HG02943 (cell line): ENCODE data around the gene TMTC2.
A peak's percentile ranks its signal among the peaks of the same experiment; 100 is the strongest.

ENCODE experiments used
- ATAC-seq: cut with Tn5 transposase; IDR thresholded peaks from one replicate; pipeline ENCODE4 v1.9.1; 2021; ENCODE audit warnings: mild to moderate bottlenecking, low read depth, moderate library complexity; ENCODE audit not compliant: unreplicated experiment

TMTC2 gene

DNA sequence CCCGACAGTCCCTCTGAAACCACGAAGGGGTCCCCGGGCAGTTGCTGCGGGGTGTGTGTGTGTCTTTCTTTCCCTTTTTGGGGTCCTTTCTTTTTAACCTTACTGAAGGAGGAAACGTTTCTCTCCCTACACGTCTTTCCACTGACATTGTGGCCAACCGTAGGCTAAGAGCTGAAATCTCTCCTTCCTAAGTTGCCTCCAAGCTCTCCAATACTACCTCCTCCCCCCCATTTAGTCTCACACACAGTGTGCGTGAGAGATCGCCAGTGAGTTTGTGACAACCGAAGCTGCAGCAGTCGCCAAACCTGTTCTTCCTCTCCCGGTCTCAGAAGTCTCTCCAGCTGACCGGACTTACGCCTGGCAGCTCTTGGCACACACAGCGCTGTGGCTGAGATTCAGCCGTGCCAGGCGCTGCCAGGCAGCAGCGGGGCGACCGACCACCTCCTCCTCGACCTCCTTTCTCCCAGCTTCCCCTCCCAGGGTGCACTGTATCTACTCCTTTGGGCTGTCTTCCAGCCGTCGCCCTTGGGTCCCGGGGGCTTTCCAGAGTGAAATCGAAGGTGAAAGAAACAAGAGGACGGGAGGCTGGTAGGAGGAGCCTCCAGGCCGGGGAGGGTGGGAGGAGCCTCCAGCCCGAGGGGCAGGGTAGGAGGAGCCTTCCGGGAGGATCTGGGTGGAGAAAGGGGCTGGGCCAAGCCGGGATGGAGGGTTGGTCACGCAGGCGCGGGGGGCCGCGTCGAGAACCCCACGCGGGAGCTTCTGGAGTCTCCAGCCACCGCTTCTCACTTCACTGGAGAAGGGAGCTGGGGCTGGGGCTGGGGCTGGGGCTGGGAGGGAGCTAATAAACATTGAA lies at the start of gene TMTC2:
TSS of gene TMTC2 (plus strand) at position 739 of the 853 bp plus-strand sequence.
- peak; percentile 83 for ATAC-seq

DNA sequence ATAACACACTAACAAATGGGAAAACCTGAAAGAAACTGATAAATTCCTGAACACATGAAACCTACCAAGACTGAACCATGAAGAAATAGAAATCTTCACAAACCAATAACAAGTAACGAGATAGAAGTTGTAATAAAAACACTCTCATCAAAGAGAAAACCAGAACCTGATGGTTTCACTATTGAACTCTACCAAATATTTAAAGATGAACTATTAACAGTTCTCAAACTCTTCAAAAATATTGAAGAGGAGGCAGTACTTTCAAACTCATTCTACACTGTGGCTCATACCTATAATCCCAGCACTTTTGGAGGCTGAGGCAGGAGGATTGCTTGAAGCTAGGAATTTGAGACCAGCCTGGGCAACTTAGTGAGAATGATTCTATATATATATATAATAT lies 48.4 kb upstream of the TMTC2 start:
- no peak for ATAC-seq

DNA sequence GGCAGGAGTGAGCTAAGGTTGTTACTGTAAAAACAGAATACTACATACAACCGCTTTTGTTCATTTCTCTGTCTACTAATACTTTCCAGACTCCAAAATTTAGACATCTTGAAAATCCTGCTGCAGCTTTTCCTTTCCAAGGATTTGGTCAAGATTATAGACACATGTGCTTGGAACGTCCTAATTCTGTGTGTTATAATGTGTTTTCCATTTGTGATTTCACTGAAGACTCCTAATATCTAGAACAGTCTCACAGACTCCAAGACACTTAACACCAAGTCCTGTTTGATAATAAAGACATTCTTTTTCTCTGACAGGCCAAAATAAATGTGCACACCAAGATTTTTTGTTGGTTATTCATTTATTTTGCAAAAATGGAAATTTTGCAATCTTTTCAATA lies 41.8 kb upstream of the TMTC2 start:
- no peak for ATAC-seq

DNA sequence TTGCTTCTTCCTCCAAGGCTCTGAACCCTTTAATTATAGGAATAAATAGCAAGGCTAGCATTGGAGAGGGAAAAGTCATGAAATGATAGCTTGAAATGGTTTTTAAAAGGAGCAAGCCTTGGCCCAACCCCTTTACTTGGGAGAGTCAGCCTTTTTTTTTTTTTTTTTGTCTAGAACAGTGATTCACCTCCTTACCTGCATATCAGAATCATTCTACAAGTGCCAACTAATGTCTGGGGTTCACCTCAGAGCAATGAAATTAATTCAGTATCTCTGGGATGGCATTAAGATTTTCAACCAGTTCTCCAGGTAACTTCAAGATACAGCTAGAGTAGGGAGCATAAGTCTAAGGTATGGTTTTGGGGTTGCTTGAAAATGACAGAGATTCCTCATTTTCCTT lies 41.3 kb upstream of the TMTC2 start:
- ATAC-seq = no peak

DNA sequence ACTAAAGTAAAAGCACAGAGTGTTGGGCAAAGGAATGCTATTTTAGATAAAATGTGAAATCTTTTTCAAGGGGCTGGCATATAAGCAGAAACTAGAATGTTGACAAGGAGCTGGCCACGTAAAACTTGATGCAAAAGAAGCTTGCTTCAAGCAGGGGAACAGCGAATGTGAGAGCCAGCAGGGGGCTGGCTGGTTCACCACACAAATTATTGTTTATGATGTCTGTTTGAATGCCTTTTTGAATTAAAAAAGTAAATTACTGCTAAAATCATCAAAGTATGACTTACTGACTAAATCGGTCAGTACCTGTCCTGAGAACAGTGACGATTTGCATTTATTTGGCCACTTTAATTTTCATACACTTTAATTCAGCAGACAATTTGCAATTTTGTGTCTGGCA lies 38.9 kb upstream of the TMTC2 start:
- ATAC-seq = no peak

DNA sequence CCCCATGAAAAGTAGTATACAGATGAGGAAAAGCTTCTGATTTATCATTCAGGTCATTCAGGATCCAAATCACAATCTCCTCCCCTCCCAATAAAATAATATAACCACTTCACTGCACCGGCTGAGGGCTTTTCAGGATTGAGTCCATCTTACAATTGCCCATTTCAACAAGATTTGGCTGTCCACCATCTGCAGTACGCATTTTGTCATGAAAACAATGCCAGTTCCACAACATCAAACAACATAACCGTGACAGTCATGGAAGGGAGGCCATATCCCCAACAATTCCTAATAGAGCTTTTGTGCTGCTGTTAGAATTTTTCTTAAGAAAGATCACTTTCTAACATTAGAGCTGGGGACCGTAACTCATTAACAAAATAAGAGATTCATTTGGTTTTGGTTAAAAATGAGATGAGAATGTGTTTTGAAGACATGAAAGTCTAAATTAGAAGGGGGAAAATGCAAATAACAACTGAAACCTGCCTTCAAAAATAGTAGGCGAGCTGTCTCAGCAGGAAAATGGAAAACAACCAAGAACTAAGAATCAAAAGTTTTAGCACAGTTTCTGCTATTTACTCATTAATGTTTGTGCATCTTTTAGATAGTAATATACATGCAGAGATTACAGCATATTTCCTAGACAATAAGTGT lies 38.3 kb upstream of the TMTC2 start:
- no peak for ATAC-seq

DNA sequence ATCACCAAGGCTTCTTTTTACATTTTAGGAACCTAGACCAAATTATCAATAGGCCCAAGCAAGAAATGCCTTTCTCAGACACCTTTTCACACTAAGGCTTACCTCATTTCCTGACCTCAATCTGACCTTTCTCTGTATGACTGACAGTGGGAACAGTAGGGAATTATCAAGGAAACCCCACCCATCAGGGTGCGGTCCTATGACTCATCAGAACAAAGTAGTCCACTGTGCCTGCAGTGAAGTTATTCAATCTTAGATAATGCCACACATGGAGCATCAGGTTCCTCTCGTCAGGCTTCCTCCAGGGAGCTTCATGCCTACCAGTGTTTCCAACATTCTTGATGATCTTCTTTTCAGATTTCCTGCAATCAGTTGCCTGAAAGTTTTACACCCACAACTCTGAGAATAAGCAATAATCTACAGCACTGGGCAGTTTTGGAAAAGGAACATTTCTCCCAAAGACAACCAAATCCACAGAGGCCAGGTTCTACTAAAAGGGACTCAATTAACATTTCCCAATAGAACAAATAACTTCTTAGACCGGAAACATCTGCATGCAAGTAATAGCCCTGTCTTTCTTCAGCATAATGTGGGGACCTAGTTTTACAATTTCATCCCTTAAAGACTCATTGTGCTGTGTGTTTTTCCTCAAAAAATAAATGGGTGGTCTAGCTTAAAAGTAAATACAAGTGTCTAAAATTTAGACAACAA lies 35.9 kb upstream of the TMTC2 start:
- peak; percentile 69 for ATAC-seq

DNA sequence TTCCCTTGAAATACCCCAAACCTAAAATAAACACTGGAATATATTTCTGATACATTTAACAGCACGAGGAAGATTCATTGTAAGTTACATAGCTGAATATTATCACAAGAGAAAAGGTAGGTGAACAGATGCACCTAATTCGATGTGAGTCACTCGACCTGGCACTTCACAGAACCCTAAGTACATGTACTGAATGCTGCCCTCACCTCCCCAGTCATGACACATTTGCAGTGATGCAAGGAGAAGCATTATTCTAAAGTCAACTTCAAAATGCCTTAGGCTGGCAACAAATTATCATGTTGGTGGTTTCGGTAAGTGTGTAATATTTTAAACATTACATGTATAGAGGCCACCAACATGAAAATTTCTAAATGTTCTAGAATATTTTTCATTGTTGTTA lies 35.2 kb upstream of the TMTC2 start:
- no peak for ATAC-seq

DNA sequence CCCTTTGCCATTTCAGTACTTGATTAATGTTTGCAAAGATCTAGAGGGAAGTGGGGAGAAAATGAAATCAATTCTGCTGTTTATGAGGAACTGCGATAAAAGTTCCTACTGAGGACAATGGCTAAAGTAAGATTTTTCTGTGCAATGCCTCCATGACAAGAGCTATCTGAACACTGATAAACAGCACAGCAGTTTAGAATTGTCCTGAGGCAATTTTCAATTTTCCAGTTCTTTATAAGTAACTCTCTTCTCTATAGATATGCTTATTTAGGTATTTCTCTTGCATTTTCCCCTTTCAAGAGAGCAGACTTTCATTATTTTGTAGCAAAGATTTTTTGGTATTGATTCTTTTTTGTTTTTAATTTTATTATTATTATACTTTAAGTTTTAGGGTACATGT lies 34.6 kb upstream of the TMTC2 start:
- no peak for ATAC-seq

DNA sequence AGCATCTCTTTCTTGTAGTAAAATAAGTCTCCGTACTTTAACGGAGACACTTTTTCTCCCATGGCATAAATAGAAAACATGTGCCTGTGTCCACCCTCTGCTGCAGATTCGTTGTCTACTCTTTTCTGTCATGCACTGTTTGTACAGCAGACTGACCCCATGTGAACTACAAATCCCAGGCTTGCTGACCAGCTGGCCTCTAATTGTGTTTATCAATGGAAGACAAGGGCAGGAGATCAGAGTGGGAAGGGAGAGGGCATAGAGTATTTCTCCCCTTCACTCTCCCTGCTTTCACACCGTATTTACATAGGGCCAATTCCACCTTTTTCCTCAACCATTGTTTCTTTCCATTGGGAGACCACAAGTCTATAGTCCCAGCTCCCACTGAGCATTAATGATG lies 31.0 kb upstream of the TMTC2 start:
- ATAC-seq = no peak

DNA sequence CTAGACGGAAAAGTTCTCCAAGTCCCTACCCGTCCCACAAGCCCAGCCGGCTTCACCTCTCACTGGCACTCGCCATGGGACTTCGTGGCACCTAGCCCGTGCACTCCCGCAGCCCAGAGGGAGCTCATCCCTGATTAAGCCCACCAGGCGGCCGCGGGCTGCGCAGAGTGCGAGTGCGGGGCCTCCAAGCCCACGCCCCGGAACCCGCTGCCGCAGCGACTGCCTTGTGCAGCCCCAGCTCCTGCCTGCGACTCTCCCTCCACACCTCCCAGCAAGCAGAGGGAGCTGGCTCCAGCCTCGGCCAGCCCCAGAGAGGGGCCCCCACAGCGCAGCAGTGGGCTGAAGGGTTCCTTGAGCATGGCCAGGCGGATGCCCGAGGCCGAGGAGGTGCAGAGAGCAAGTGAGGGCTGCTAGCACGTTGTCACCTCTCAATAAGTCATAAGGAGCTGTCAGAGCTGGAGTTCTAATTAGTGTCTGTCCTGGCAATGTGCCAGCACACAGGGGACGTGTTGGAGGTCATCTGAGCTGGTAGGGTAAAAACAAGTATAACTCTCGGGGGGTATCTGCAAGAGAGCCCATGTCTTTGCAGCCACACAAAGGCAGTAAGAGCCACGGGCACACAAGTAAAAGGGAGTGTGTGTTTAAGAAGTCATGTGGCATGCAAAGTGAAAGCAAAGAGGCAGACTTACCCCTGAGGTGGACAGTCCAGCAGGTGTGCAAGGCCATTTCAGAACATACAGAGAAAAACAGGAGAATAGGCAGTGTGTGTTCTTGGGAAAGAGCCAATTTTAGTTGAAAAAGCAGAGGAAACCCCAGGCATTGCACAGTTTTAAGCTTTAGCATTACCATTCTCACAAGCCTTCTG lies 27.1 kb upstream of the TMTC2 start:
- ATAC-seq = no peak

DNA sequence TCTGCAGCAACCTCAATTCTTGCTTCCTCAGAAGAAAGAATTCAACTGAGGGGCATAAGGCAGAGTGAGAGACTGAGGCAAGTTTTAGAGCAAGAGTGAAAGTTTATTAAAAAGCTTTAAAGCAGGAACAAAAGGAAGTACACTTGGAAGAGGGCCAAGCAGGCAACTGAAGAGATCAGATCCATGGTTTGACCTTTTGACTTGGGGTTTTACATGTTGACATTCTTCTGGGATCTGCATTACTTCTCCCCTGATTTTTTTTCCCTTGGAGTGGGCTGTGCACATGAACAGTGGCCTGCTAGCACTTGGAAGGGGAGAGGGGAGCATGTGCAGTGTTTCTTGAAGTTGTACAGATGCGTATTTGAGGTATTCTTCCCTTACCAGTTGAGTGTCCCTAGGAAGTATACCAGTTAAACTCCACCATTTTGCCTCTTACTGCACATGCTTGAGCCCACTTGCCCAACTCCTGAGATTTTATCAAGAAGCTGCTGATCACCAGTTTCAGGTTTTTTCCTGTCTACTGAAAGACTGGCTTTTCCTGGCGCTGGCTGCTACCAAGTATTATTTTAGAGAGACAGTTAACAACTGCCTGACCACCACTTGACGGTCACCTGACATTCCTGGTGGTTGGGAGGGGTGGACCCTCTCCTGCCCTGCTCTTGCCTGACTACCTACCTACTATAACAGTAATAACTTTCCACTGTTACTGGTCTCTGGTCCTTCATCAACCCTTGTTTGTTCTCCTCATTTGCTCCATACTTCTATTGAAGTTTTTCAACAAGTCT lies 26.0 kb upstream of the TMTC2 start:
- no peak for ATAC-seq

DNA sequence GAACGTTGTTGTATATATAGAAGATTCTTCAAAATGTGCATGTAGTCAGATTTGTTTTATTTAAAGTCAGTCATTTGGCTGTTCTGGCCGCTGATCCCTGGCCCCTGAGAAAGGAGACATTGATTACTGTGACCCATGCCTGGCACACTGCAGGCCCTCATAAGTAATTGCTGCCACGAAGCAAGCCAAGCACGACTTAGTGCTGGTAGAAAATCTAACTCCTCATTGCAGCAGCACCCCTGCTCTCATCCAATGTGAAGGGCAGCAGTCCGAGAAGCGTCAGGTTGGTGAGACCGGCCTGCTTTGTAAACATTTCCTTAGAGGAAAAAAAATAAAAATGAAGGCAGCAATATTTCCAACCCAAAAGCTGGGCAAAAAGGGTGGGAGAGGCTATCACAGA lies 22.8 kb upstream of the TMTC2 start:
- no peak for ATAC-seq

DNA sequence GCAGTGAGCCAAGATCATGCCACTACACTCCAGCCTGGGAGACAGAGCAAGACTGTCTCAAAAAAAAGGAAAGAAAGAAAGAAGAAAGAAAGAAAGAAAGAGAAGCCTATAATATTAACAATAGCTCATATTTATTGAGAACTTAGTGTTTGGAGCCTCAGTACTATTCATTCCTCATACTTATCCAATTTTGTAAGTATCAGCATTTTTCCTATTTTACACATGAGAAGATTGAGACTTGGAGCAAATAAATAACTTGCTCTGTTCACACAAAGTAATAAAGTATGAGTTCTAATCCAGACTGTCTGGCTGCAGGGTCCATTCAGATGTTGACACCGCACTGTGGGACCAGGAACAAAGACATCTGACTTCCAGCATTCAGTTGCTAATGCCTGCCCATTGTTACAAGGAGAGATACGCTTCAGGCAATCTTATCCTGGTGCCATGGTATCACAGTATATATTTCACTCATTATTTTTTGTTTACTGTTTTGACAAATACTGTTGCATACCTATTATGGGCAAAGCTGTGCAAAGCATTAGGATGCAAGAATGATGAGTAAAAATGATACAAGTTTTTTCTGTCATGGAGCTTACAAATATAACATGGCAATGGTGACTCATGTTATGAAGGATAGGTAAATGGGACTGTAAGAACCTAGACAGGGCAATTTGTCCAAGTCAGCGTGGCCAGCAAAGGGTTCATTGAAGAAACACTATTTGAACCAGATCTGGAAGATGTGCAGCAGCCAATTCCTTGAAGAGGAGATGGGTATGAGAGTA lies 21.4 kb upstream of the TMTC2 start:
- ATAC-seq = no peak

DNA sequence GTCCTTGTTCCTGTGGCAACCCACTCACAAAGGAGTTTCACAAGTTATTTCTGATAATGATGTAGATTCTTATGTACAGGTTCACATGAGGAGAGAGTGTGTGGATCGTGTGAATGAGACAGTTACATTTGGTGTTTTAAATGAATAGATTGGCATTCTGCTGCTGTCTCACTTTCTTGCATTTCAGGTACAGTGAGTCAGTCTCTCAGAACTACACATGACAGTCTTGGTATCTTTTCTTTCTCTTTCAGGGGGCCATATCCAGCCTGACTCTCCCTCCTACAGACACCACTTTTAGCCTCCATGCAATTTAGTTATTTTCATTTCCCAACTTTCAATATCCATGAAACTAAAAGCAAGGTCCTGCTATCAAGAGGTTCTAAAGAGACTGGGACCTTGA lies 19.9 kb upstream of the TMTC2 start:
- ATAC-seq = no peak

DNA sequence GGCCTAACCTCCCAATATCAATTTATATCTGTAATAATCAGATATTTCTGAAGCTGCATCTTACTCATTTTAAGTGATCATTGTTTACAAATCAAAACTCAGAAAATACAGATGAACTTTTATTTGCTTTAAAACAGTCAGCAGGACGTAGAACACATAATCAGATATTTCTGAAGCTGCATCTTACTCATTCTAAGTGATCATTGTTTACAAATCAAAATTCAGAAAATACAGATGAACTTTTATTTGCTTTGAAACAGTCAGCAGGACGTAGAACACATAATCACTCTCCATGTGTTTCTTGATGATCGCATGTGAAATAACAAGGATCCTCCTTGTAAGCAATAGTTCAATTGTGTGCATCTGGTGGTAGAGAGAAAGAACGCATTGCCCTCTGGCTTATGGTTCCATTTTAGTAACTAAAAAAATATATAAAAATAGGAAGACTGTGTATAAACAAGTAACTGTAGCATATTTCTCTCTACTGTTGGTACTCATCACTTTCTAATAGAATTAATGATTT lies 15.0 kb upstream of the TMTC2 start:
- ATAC-seq = no peak

DNA sequence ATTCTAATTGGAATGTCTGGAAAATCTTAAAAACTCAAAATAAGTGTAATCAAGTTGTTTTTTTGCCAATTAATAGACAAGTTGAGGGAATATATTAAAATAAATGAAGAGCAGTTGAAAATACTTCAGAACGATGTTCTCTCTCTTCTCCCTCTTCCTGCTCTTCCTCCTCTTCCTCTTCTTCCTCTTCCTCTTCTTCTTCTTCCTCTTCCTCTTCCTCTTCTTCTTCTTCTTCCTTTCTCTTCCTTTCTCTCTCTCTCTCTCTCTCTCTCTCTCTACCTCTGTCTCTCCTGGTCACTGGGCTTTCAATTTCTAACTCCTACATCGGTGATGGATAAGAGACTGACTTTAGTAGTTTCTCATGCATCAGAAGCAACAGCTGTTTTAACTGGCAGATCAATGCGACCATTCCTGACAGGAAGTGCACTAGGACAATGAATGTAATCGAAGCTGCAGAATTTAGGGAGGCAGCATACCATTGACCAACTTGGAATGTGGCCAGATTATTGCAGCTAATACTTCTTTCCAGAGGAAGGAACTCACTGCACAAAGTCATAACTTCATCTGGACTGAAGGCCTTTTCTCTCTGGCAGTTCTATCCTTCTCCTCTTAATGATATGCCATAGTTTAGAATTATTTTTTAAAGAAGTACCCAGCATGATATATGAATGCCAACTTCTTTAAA lies 13.8 kb upstream of the TMTC2 start:
- ATAC-seq = no peak

DNA sequence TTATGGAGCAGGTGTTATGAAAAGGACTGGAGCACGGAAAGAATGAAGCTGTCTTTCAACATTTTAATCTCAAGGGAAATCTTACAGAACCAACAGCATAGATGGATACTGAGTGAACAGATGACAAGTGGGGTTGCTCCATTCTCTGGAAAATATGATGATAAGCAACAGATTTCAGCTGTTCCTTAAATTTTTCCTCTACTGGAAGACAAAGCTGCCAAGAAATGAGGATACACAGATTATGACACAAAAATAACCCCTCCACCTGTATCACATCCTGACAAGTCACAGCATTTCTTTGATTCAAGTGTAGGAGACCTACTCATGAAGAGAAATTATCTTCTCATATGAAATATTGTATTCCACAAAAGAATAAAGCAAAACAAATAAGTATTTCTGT lies 13.0 kb upstream of the TMTC2 start:
- ATAC-seq = no peak
